HFFc6 (cell line): Measurements from ENCODE around the gene TMEM69. TPM values are rescaled to one million over a fixed set of nuclear protein-coding genes. Genes with fewer than 3 reads are reported as not detected.
"Not testable (repeated sequence)": the region's sequence is repeated elsewhere in the genome, so short reads cannot be mapped to it uniquely, and the experiment has no call there.

ENCODE experiments used
- DNase-seq: peaks from one replicate; pipeline ENCODE4 v3.0.0-alpha.2; 2018
- H3K27ac Mint-ChIP-seq: 2 replicates; pipeline ENCODE4 v1.8.0; 2020; ENCODE audit warnings: mild to moderate bottlenecking, mixed read lengths
- H3K27me3 Mint-ChIP-seq: 2 replicates; pipeline ENCODE4 v1.8.0; 2021; ENCODE audit warnings: mild to moderate bottlenecking, moderate library complexity, mixed read lengths; ENCODE audit not compliant: insufficient read depth
- H3K36me3 Mint-ChIP-seq: 2 replicates; pipeline ENCODE4 v1.8.0; 2021; ENCODE audit warnings: low read depth, mixed read lengths
- H3K4me1 Mint-ChIP-seq: 2 replicates; pipeline ENCODE4 v1.8.0; 2020; ENCODE audit warnings: low read depth, mixed read lengths
- H3K4me3 Mint-ChIP-seq: 2 replicates; pipeline ENCODE4 v1.8.0; 2020; ENCODE audit warnings: mild to moderate bottlenecking, moderate library complexity, mixed read lengths
- H3K9me3 Mint-ChIP-seq: 2 replicates; pipeline ENCODE4 v1.8.0; 2020; ENCODE audit warnings: mild to moderate bottlenecking, mixed read lengths
- CTCF ChIP-seq: fragments of 200-600 bp; sonication (generic); IDR thresholded peaks from 2 replicates; pipeline ENCODE4 v1.5.0; 2021; ENCODE audit warnings: antibody characterized with exemption, mild to moderate bottlenecking
- total RNA-seq, 6 experiments: library from RNA; stranded (reverse); fragmentation: NEBNext Ultra II Directional; extraction: Animal tissue kit (Norgen Biotek cat#: 25700); gene quantifications; 2 replicates in 1 of 6; 3 replicates in 5 of 6; pipeline ENCODE4 v1.2.3, GENCODE V29; 2021

The TMEM69 gene
- total RNA-seq, 6 experiments from 2014 or later: 18.5 to 27.5 (median 22.1) TPM

DNA sequence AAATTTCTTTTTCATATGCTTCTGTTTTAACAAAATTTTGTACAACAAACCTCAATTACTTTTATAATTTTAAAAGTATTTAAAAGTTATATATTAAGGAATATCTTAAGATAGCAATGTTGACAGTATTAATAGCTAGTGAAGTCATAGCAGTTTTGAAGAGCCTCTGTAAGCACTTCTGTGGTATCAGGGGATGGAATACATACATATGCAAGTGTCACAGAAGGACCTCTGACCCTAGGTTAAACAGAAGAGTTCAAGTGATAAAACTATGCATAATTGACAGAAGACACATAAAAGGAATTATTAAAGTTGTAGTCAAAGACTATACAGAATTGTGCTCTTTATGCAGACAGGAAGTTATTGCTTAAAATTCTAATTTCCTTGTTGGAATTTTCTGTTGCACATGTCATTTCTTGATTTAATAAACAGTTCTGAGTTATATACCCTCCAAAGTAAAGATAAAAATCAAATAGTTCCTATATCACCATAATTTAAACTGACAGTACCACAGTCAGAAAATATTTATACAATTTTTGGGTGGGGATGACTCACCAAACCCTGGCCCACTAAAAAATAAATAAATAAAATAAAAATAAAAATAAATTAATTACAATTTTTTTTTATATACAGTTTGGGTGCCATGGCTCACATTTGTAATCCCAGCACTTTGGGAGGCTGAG, 35.4 kb downstream of the TMEM69 start:
- peaks cover 27% of the 10 kb centered on the region for H3K4me1 Mint-ChIP-seq
- H3K27me3 Mint-ChIP-seq: no peaks in the 10 kb centered on the region
- no peaks in the 10 kb centered on the region for H3K9me3 Mint-ChIP-seq
- H3K36me3 Mint-ChIP-seq: no peaks in the 10 kb centered on the region
- TF ChIP-seq CTCF: no peak
- H3K4me3 Mint-ChIP-seq: no peak overlapping the region
- no peak for DNase-seq
- no peak overlapping the region for H3K27ac Mint-ChIP-seq

DNA sequence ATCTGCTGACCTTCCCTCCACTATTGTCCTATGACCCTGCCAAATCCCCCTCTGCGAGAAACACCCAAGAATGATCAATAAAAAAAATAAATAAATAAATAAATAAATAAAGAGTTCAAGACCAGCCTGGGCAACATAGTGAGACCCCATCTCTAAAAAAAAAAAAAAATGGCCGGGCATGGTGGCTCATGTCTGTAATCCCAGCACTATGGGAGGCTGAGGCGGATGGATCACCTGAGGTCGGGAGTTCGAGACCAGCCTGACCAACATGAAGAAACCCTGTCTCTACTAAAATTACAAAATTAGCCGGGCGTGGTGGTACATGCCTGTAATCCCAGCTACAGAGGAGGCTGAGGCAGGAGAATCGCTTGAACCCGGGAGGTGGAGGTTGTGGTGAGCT, 38.0 kb downstream of the TMEM69 start:
- H3K27me3 Mint-ChIP-seq, DNase-seq, H3K4me3 Mint-ChIP-seq, H3K36me3 Mint-ChIP-seq, H3K9me3 Mint-ChIP-seq, H3K27ac Mint-ChIP-seq: not testable (repeated sequence)
- H3K4me1 Mint-ChIP-seq: peaks cover 19% of the 10 kb centered on the region

GRCh38 chr1:45730075-45730779, 42.2 kb downstream of the TMEM69 start:
- Mint-ChIP-seq H3K4me3 (no peak overlapping the region), H3K27ac (no peak overlapping the region), H3K4me1 (no peaks in the 10 kb centered on the region), H3K9me3 (no peaks in the 10 kb centered on the region), H3K27me3 (no peaks in the 10 kb centered on the region; the same call in 1 of the 2 replicates), H3K36me3 (no peaks in the 10 kb centered on the region)
- TF ChIP-seq CTCF: no peak
- DNase-seq: no peak

DNA sequence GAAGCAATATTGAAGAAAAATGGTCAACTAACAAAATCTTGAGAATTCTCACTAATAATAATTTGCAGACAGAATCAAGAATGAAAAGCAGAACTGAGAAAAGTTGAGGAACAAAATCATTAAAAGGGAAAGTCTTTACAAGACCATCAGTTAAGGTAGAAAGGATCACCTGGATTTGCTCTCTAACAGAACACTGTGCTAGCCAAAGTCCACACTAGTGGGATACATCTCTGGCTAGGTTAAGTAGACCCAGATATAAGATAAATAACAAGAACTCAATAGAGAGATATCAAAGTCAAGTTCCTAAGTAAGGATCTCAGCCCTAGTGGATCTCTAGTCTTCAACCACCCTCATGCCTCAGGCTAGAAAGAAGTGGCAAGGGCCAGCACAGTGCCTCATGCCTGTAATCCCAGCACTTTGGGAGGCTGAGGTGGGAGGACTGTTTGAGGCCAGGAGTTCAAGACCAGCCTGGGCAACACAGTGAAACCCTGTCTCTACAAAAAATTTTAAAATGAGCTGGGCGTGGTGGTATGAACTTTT, 42.9 kb downstream of the TMEM69 start:
- no peak for TF ChIP-seq CTCF
- Mint-ChIP-seq H3K4me3 (no peak overlapping the region), H3K27ac (no peak overlapping the region), H3K9me3 (no peaks in the 10 kb centered on the region), H3K36me3 (no peaks in the 10 kb centered on the region), H3K27me3 (no peaks in the 10 kb centered on the region; the same call in 1 of the 2 replicates), H3K4me1 (no peaks in the 10 kb centered on the region)
- no peak for DNase-seq

- Mint-ChIP-seq H3K4me3 (no peak overlapping the region), H3K27ac (no peak overlapping the region), H3K9me3 (no peaks in the 10 kb centered on the region), H3K36me3 (peaks cover 8% of the 10 kb centered on the region), H3K4me1 (no peaks in the 10 kb centered on the region), H3K27me3 (no peaks in the 10 kb centered on the region)
- no peak for DNase-seq
- no peak for TF ChIP-seq CTCF
Observed at GRCh38 chr1:45739137-45739536, 51.2 kb downstream of the TMEM69 start.

DNA sequence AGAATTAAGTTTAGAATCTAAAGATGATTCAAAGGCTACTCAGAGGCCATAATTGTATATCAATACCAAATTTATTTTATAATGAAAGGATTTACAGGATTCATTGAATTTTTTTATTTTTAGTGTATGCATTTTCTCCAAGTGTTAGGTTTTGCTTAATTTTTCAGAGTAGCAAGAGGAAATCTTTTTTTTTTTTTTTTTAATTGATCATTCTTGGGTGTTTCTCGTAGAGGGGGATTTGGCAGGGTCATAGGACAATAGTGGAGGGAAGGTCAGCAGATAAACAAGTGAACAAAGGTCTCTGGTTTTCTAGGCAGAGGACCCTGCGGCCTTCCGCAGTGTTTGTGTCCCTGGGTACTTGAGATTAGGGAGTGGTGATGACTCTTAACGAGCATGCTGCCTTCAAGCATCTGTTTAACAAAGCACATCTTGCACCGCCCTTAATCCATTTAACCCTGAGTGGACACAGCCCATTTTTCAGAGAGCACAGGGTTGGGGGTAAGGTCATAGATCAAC, 51.7 kb downstream of the TMEM69 start:
- not testable (repeated sequence) for H3K27me3 Mint-ChIP-seq, H3K9me3 Mint-ChIP-seq, H3K36me3 Mint-ChIP-seq, H3K27ac Mint-ChIP-seq, H3K4me1 Mint-ChIP-seq, H3K4me3 Mint-ChIP-seq, DNase-seq

Other genes with a start within 250 kb of the TMEM69 start
- 1 to 10 TPM in 2 of 6 experiments, under 1 TPM in 4; 0.54 to 1.4 (median 0.82) TPM for gene TESK2, start 197.0 kb upstream of the TMEM69 start, total RNA-seq
- gene CCDC163, start 188.1 kb upstream of the TMEM69 start, total RNA-seq: 1 to 10 TPM; 1.3 to 2.4 (median 1.7) TPM
- gene MMACHC, start 187.9 kb upstream of the TMEM69 start, total RNA-seq: 10 to 100 TPM; 11.1 to 12.9 (median 12.4) TPM
- gene PRDX1, start 166.3 kb upstream of the TMEM69 start, total RNA-seq: 1,000 to 10,000 TPM in 3 of 6 experiments, 100 to 1,000 TPM in 3; 798 to 1,123 (median 999) TPM
- gene AKR1A1, start 137.4 kb upstream of the TMEM69 start, total RNA-seq: 100 to 1,000 TPM; 105 to 125 (median 119) TPM
- gene NASP, start 104.1 kb upstream of the TMEM69 start, total RNA-seq: 10 to 100 TPM; 41.6 to 77.7 (median 72.1) TPM
- under 1 TPM; 0.24 to 0.79 (median 0.31) TPM for gene CCDC17, start 64.1 kb upstream of the TMEM69 start, total RNA-seq
- gene GPBP1L1, start 1.6 kb upstream of the TMEM69 start, total RNA-seq: 10 to 100 TPM; 66.5 to 76.7 (median 68.1) TPM
- gene IPP, start 62.5 kb downstream of the TMEM69 start, total RNA-seq: 10 to 100 TPM; 15.7 to 22.0 (median 18.9) TPM
- 10 to 100 TPM; 27.8 to 40.7 (median 29.7) TPM for gene MAST2, start 115.4 kb downstream of the TMEM69 start, total RNA-seq